Measurements from ENCODE around the gene SLAMF7. TPM values are rescaled to one million over a fixed set of nuclear protein-coding genes. Genes with fewer than 3 reads are reported as not detected.

The SLAMF7 gene
- total and polyA plus RNA-seq, 2 of the 8 experiments (the other 6 are each of a cell fraction or from before 2014, with no cell fraction given): not detected

GRCh38 chr1:160706526-160707235 is 32.4 kb upstream of the SLAMF7 start:
- no peak overlapping the region for H4K8ac ChIP-seq (ENCODE audit: extremely low read depth, insufficient read depth, low read length)
- no peak overlapping the region for H3K18ac ChIP-seq (ENCODE audit: extremely low read depth, low read length)
- ChIA-PET POLR2A (ENCODE audit: partially characterized antibody) (no interaction called here), CTCF (ENCODE audit: partially characterized antibody) (interaction anchor here (0.6 to 2.1 kb wide), 8 partner anchors 22 to 284 kb away, joined by 3 to 8 read pairs (median 4); no protein-coding TSS in a partner anchor)
- H2BK20ac ChIP-seq (ENCODE audit: low read length): no peak overlapping the region
- no peaks in the 10 kb centered on the region for H3K27me3 ChIP-seq (replicated peaks in 1 of 4; ENCODE audit: control insufficient read depth in 3 of 4, extremely low read depth in 1 of 4, insufficient read depth in 3 of 4, low read length in 3 of 4)
- H3K79me2 ChIP-seq (ENCODE audit: control insufficient read depth in 1 of 2, insufficient read depth in 2 of 2, low read length in 2 of 2): no peaks in the 10 kb centered on the region
- no peak overlapping the region for H3K4ac ChIP-seq (replicated peaks; ENCODE audit: insufficient read length, low read depth, low read length)
- H2AK5ac ChIP-seq (ENCODE audit: low read depth, low read length): no peak overlapping the region
- no peaks in the 10 kb centered on the region; the same call in 1 of the 2 replicates for H3K79me1 ChIP-seq (ENCODE audit: low read depth, low read length)
- H3K27ac ChIP-seq (ENCODE audit: low read depth, low read length): no peak overlapping the region
- no peak overlapping the region for H3K14ac ChIP-seq (ENCODE audit: insufficient read length)
- no peak overlapping the region for H2BK15ac ChIP-seq (ENCODE audit: low read length)
- WGBS, 2 experiments (ENCODE audit: extremely low coverage in 1 of 2, insufficient coverage in 1 of 2, insufficient read length in 1 of 2, insufficient replicate concordance in 2 of 2, low coverage in 1 of 2, low lambda C conversion rate in 2 of 2, missing lambda C conversion rate in 1 of 2): 60% methylated on average over 4 of the region's 4 CpGs; no CpG with 5 or more reads in 1 of the 2 experiments
- no peak overlapping the region for H3K56ac ChIP-seq (replicated peaks; ENCODE audit: insufficient read length, low read depth, low read length)
- no peak overlapping the region for H3K9ac ChIP-seq (replicated peaks in 1 of 4; ENCODE audit: extremely low read depth in 1 of 4, low read depth in 3 of 4, low read length in 3 of 4)
- no peak overlapping the region for H2BK120ac ChIP-seq (replicated peaks; ENCODE audit: low read depth, low read length)
- DNase-seq (ENCODE audit: low read depth in 1 of 2, low spot score in 2 of 2) (no peak), FAIRE-seq (no peak)
- H4K5ac ChIP-seq (ENCODE audit: insufficient read length, low read depth, low read length): no peak overlapping the region
- no peaks in the 10 kb centered on the region for H3K36me3 ChIP-seq (ENCODE audit: control insufficient read depth in 2 of 4, insufficient read depth in 4 of 4, low read length in 3 of 4)
- H2BK5ac ChIP-seq (ENCODE audit: low read depth, low read length): no peak overlapping the region
- H3K23me2 ChIP-seq (ENCODE audit: low read depth, low read length): no peaks in the 10 kb centered on the region
- H2AFZ ChIP-seq (ENCODE audit: low read length): 0 out of 2 replicates have a peak overlapping the region, but pooled peaks have one; percentile 73
- no peak for TF ChIP-seq BRCA1 (IDR thresholded peaks at IDR 0.05; ENCODE audit: low read depth, low read length)
- TF ChIP-seq POLR2AphosphoS5 (IDR thresholded peaks at IDR 0.05; ENCODE audit: low read depth, low read length): no peak
- TF ChIP-seq RXRA (IDR thresholded peaks at IDR 0.05; ENCODE audit: insufficient read depth, low read depth, low read length): no peak
- TF ChIP-seq FOSL1 (IDR thresholded peaks at IDR 0.05; ENCODE audit: insufficient read depth, low read depth, low read length): no peak
- TF ChIP-seq GABPA (IDR thresholded peaks at IDR 0.05; ENCODE audit: borderline replicate concordance, insufficient read depth, low read length): no peak
- no peak for TF ChIP-seq JUND (IDR thresholded peaks at IDR 0.05; ENCODE audit: low read length)
- no peak for TF ChIP-seq SP4 (IDR thresholded peaks at IDR 0.05; ENCODE audit: low read length)
- TF ChIP-seq EP300 (IDR thresholded peaks at IDR 0.05; ENCODE audit: borderline replicate concordance in 1 of 2, low read depth in 2 of 2, low read length in 2 of 2): no peak
- no peak for TF ChIP-seq CHD2 (IDR thresholded peaks at IDR 0.05; ENCODE audit: low read length)
- no peak for TF ChIP-seq SIN3A (conservative IDR thresholded peaks at IDR 0.05 in 1 of 2, IDR thresholded peaks at IDR 0.05 in 1 of 2; ENCODE audit: low read depth in 1 of 2, low read length in 2 of 2)
- H3K23ac ChIP-seq (ENCODE audit: insufficient read length): no peak overlapping the region
- H3K4me2 ChIP-seq (ENCODE audit: insufficient read depth in 1 of 2, low read depth in 2 of 2, low read length in 2 of 2): no peak overlapping the region
- H4K20me1 ChIP-seq (replicated peaks in 1 of 2; ENCODE audit: control insufficient read depth in 1 of 2, insufficient read depth in 2 of 2, low read length in 2 of 2): no peaks in the 10 kb centered on the region
- H3K4me3 ChIP-seq (ENCODE audit: extremely low read depth in 1 of 4, insufficient read depth in 2 of 4, low read depth in 3 of 4, low read length in 4 of 4): no peak overlapping the region
- no peak overlapping the region for H2BK12ac ChIP-seq (ENCODE audit: low read depth, low read length)
- no peak overlapping the region for H4K91ac ChIP-seq (replicated peaks; ENCODE audit: insufficient read length, low read length)
- H3K9me3 ChIP-seq (ENCODE audit: insufficient read depth in 2 of 2, low read depth in 1 of 2, low read length in 1 of 2): no peaks in the 10 kb centered on the region
- H3K4me1 ChIP-seq (replicated peaks in 1 of 4; ENCODE audit: control insufficient read depth in 3 of 4, insufficient read depth in 4 of 4, low read length in 3 of 4): peaks cover 0 to 4% (median under 1%) of the 10 kb centered on the region in 4 experiments; a peak in 1 of 7 replicates

All from H1 (cell line).